Suppressor macrophage treated with lipopolysaccharide for 4 hours (primary cell): ENCODE measurements around the gene RPS6KB2.
"Not testable (repeated sequence)": the region's sequence is repeated elsewhere in the genome, so short reads cannot be mapped to it uniquely, and the experiment has no call there.

Experiments used
- DNase-seq: peaks from one replicate; pipeline ENCODE4 v3.0.0-alpha.2; 2020

The RPS6KB2 gene

DNA sequence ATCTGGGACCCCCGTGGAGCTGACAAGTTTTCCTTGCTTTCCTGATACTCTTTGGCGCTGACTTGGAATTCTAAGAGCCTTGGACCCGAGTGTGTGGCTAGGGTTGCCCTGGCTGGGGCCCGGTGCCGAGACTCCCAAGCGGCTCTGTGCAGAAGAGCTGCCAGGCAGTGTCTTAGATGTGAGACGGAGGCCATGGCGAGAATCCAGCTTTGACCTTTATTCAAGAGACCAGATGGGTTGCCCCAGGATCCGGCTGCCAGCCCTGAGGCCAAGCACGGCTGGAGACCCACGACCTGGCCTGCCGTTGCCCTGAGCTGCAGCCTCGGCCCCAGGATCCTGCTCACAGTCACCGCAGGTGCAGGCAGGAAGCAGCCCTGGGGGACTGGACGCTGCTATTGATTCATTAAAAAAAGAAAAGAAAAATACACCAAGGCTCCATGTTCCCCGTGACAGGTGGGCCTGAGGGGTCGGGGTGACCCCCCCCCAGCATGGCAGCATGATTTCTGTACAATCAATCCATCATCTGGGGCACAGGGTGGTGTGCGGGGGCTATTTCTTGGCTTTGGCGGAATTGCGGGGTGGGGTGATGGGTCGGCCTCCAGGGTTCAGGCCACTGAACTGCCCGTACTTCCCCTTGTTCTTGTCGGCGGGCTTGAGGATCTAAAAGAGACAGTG is 30.2 kb upstream of the RPS6KB2 start:
- no peak for DNase-seq

DNA sequence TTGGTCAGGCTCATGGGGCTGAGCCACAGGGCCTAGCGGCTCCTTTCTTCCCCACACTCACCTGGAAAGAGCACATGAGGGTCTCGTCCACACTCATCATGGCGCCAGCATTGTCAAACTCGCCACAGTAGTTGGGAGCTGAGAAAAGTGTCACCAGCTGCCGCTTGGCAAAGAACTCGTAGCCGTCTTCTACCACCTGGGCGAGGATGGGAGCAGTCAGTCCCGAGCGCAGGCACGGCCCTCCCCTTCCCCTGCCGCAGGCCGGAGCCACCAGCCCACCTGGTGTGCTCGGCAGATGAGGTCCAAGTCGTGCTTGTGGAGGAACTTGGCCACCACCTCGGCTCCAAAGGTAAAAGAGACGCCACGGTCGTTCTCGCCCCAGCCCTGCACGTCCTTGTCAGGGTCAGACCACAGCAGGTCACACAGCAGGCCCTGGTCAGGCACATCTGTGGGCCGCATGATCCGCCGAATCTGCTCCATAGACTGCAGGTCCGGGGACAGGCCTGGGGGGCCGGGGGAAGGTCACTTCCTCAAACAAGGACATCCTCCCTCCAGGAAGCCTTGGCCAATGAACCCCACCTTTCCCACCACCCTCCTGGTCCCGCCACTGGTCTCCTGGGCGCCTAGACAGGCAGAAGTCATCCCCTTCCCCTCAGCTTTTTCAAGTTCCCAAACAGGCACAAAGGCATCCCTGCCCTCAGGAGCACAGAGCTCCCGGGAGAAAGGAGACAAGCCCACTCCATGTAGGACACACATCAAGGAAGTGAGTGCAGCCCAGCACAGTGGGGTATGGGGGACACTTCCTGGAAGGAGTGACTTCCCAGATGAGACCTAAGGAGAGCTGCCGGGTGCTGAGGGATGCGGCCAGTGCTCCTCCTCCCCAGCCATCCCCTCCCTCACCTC is 29.4 kb upstream of the RPS6KB2 start:
- no peak for DNase-seq

DNA sequence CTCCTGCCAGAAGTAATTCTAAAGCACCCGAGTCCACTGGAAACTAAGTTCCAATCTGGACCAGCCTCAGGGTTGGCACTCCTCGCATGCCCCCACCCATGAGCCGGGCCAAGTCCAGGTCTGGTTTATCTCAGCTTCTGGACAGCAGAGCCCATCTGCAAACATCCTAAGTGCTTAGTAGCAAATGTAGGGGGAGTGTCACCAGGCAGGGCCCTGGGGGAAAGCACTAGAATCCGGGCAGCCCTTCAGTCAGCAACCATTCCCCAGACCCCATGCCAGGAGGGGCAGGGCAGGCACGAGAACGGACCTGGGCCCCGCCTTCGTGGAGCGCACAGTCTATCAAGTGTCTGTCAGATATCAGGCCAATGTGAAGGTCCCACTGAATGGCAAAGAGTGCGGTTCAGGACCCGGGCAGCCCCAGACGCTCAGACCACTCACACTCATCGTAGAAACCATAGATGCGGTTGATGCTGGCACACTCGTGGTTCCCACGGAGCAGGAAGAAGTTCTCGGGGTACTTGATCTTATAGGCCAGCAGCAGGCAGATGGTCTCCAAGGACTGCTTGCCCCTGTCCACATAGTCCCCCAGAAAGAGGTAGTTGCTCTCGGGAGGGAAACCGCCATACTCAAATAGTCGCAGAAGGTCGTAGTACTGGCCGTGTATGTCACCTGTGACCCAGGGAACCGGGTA is 27.9 kb upstream of the RPS6KB2 start:
- DNase-seq = no peak

DNA sequence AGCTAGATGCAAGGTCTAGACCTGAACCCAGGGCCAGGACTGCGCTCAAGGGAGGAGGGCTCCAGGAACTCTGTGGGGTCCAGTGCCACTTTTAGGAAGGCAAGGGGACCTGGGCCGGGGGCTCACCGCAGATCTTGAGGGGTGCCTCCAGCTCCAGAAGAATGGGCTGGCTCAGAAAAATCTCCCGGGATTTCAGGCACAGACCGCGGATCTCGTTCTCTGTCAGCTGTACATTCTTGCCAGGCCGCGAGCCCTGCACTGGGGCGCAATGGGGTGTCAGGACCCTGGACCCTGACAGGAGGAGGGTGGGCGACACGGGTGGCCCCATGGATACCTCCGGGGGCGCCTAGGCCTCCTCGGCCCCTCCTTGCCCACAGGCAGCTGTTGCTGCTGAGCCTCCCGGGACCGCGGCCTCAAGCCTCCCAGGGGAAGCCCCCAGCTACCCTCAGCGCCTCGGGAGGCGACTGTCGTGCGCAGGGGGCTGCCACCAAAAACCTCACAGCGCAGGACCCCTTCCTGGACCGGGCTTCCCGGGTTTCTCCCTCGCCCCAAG is 27.3 kb upstream of the RPS6KB2 start:
- no peak for DNase-seq

DNA sequence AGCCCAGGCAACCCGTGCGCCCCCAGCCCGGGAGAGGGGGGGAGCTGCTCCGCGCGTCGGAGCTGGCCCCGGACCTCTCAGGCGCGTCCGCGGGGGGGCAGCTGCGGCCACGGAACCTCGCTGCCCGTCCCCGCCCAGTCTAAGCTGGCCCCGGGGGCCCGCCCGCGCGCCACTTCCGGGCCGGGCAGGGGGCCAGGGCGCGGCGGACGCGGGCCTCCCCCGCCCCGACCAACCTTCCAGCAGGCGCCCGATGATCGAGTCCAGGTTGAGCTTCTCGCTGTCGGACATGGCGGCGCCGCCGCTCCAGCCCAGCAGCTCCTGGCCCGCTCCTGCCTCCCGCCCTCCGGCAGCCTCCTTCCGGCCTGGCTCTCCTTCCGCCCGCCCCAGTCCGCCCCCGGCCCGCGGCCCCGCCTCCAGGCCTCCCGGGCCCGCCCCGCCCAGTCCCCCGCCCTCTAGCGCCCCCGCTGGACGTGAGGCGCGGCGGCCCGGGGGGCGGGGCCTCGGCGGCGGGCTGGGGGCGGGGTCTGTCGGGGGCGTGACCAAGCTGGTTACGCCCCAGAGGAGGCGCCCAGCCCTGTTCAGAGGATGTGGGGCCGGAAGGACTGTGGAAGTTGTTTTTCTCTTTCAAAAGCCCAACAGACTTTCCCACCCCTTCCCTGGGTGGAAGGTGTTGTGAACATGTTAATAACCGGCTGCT is 26.7 kb upstream of the RPS6KB2 start, which contains the start of gene PPP1CA:
PPP1CA (minus strand) TSS at position 364 of the 697 bp plus-strand sequence; CDS start at position 288, 76 bp downstream.
- peak; percentile 96 for DNase-seq

DNA sequence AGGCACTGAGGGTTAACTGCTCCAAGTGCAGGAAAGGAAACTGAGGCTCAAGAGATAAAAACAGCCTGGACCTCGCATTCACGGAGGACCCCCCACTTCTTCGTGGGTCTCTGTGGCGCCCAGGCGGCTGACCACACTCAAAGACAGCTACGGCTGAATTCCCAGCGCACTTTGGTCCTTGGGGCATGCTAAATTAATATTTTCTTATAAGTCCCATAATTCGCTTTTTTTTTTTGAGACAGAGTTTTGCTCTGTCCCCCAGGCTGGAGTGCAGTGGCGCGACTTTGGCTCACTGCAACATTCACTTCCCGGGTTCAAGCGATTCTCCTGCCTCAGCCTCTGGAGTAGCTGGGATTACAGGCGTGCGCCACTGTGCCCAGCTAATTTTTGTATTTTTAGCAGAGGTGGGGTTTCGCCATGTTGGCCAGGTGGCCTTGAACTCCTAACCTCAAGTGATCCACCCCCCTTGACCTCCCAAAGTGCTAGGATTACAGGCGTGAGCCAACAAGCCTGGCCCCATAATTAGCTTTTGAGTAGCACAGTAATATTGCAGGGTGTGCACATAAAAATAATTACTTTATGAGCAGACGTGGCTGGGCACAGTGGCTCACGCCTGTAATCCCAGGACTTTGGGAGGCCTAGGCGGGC is 26.0 kb upstream of the RPS6KB2 start:
- DNase-seq = not testable (repeated sequence)

DNA sequence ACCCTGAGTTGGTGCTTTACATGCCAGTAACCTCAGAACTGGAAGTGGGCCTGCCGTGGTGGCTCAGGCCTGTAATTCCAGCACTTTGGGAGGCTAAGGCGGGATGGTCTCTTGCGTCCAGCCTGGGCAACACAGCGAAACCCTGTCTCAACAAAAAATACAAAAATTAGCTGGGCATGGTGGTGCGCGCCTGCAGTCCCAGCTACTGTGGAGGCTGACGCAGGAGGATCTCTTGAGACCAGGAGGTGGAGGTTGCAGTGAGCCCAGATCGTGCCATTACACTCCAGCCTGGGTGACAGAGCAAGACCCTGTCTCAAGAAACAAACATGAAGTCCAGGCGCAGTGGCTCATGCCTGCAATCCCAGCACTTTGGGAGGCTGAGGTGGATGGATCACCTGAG is 25.2 kb upstream of the RPS6KB2 start:
- DNase-seq = not testable (repeated sequence)

DNA sequence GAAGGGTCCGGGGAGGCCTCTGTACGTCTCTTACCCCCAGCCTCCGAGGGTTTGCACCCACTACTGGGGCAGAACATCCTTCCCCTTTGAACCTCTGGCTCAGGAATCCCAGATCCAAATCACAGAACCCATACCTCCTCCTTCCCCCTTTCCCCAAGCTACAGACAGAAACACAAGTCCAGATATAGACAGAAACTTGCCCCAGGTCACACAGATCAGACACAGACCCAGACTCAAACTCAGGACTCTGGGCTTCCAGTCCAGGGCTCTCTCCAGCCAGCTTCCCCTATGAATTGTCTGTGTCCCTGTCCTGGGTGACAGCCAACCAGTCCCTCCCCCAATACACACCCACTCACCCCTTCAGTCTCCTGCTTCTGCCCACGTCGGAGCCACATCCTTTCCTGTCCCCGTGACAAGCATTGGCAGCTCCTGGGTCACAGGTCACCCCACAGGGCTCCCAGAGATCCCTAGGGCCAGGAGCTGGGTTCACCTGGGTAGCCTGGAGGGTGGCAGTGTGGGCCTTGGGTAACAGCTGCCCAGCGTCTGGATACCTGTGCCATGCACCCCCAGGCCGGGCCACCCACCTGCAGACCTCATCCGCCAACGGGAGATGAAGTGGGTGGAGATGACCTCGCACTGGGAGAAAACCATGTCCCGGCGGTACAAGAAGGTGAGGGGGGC is 23.6 kb upstream of the RPS6KB2 start:
- DNase-seq = peak; percentile 44

DNA sequence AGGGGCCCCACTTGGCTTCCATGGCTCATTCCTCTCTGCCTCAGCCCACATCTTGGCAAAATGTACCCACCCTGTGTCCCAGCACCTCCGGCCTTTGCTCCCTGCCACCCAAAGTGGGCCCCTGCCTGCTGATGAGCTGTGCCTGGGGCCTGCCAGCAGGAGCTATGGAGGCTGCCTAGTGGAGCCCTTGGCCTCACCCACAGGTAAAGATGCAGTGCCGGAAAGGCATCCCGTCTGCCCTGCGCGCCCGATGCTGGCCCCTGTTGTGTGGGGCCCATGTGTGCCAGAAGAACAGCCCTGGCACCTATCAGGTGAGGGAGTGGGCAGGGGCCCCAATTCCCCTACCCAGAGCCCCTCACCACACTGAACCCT is 23.1 kb upstream of the RPS6KB2 start:
- no peak for DNase-seq

DNA sequence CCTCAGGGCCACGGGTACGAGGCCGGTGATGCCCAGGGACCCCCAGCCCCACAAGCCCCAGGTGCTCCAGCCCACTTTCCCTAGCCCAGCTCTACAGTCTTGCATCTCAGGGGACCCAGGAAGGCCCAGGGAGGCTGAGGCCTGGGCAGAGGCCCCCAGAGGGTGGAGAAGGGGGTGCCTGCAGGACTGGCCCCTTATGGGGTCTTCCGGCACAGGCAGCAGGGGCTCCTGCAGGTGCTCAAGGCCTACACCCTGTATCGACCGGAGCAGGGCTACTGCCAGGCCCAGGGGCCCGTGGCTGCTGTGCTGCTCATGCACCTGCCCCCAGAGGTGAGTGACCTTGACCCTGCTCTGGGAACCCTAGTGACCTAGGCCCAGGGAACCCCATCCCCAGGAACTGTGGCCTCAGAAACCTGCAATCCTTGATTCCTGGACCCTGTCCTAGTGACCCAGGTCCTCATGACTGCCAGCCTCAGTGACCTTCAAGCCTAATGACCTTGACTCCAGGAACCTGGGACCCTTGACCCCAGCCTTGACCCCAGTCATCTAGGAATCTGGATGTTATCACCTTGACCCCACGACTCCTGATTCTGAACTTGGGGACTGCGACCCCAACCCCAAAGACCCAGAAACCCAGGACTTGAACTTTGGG is 22.5 kb upstream of the RPS6KB2 start:
- no peak for DNase-seq

DNA sequence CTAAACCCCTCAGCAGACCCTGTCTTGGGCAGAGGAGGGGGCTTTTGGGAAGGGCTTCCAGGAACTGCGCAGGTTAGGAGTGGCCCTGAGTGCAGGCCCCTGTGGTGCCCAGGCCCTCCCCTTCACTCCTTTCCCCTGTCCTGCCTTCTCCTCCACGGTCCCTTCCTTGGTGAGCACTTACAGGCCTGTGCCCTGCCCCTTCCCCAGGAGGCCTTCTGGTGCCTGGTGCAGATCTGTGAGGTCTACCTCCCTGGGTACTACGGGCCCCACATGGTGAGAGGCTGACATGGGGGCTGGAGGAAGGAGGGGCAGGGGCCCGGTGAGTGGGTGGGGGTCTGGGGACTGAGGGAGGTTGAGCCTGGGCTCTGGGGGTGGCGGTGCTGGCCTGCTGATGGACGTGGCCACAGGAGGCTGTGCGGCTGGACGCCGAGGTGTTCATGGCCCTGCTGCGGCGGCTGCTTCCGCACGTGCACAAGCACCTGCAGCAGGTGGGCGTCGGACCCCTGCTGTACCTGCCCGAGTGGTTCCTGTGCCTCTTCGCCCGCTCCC is 21.8 kb upstream of the RPS6KB2 start:
- no peak for DNase-seq

DNA sequence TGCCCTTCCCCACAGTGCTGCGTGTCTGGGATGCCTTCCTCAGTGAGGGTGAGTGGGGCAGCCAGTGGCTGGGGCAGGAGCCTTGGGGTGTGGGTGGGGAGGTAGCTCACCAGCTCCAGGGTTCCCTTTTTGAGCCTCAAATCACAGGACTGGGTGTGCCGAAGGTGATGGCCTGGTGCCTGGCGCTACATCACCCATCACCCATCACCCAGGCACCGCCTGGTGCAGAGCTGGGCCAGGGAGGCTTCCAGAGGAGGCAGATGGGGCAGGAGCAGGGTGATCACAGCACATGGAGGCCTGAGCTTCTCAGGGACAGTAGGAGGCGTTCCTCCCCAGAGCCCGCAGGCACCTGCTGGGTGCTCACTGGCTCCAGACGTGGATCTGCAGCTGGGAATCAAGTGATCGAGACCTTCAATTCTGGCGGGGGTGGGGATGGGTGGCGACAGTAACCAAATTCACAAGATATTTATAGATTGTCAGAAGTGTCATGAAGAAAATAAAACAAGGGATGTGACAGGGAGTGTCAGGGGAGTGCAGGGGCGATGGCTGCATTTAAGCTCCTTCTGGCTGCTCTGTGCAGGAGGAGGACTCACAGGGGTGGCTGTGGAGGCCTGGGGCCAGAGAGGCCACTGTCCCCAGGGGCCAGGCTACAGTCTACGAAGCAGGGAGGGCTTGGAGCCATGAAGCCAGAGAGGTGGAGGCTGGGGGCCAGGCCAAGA is 21.2 kb upstream of the RPS6KB2 start:
- no peak for DNase-seq

DNA sequence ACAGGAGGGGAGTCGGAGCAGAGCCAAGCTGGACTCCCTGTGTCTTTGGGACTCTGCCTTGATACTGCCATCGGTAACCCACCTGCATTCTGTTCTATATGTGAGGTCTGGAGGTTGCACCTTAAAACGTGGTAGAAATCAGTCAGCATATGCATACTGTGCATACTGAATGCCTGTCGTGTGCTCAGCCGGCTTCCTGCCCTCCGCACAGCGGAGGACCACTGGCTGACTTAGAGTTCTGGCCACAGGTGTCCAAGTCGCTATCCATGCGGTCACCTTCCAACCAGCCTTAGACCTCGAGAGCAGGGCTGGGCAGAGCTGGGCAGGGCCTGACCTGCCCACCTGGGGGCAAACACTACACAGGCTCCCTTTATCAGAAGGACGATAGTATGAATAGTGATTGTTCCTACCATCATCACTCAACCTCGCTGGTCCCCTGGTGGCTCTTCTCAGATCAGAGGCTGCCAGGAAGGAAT is 20.6 kb upstream of the RPS6KB2 start:
- DNase-seq = no peak

DNA sequence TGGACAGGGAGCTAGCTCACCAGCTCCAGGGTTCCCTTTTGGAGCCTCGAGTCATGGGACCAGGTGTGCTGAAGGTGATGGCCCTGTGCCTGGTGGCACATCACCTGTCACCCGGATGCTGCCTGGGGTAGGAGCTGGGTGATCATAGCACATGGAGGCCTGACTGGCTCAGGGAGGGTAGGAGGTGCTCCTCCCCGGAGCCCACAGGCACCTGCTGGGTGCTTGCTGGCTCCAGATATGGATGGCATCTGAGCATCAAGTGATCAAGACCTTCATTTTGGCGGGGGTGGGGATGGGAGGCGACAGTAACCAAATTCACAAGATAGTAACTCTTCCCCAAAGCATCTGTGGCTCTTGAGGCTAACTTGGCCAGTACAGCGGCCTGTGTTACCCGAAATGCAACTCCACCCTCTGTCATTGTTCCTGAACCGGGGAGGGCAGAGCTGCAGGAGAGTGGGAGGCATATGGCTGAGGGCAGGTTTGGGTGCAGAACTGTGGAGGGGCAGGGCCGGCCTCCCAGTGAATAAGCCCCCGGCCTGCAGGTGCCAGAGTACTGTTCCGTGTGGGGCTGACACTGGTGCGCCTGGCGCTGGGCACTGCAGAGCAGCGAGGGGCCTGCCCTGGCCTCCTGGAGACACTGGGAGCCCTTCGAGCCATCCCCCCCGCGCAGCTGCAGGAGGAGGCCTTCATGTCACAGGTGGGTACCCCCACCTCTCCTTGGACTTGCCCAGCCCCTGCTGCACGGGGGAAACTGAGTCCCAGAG is 19.7 kb upstream of the RPS6KB2 start:
- DNase-seq = no peak

DNA sequence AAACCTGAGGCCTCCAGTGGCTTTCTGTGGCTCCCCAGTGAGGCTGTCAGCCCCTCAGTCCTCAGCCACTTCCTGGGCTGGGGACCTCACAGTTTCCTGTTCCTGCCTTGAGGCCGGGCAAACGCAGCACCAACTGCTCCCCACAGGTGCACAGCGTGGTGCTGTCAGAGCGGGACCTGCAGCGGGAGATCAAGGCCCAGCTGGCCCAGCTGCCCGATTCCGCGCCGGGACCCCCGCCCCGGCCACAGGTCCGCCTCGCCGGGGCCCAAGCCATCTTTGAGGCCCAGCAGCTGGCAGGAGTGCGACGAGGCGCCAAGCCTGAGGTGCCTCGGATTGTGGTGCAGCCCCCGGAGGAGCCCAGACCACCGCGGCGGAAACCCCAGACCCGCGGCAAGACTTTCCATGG is 19.0 kb upstream of the RPS6KB2 start:
- no peak for DNase-seq

DNA sequence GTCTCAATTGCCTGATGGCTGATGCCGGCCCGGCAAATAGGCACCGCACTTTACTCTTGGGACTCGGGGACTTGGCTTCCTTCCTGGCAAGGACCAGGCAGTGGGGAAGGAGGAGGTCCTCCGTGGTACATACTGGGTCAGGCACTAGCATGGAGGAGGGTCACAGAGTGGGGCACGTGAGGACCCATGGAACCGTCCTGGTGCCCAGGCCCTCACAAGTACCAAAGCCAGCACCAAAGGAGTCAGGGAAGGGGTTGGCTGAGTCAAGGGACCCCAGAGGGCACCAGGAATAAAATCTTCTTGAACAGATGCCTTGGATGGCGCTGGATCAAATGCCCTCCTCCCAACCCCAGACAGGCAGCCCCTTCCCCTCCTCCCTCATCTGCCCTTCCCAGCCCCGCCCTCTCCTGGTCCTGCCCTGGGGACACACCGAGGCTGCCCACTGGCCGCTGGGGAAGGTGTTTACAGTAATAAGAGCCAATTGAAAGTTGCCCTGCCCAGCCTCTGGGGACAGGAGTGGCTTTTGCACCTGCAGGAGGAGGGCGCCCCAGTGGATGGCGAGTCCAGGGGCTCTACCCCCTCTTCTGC is 18.4 kb upstream of the RPS6KB2 start:
- DNase-seq = no peak

DNA sequence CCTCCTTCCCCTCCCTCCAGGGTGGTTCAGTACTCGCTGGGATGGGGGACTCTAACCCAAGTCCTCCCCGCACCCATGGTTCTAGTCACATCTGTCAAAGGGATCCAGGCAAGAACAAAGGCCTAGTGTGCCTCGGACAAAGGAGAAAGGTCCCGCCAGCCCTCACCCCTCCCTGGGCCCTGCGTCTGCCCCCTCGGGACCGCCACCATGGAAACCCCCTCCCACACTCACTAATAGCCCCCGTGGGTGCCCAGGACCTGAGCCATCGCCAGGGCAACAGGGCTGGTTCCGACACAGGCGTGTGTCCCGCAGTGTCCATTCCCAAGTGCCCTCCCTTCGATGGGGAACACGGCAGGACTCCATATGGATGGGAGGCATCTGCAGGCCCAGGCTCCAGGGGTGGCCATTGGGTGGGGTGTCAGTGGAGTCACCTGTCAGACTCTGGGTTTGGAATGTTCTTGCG is 17.9 kb upstream of the RPS6KB2 start:
- no peak for DNase-seq

DNA sequence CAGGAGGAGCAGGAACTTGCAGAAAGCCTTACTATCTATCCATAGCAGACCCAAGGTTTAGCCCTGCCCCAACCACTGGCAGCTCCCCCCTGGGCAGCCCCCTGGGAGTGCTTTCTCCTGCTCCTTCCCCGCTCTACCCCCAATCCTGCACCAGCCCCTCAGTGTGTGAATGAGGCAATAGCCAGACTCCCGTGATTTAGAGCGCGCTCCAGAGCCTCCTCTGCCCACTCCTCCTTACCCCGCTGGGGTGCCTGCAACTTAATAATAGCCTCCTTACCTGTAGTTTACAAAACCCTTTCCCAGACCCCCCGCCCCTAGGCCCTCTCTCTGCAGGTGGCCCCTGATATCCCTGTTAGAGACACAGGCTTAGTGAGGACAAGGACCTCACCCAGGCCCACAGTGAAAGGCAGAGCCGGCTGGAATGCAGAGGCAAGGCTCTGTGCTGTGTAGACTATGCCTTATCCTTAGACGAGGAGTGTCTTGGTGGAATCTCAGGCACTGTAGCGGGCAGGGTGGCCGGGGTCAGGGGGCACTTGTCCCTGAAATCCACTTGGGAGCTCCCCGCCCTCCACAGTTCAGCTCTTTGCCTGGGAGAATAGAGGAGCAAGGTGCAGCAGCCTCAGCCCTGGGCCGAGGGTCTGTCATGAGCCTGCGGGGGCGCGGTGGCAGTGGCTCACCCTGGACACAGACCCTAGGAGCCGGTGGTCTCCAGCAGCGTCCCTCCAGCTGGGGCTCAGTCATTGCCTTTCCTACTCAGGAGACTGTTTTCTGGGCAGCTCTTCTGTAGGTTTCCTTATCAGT is 17.1 kb upstream of the RPS6KB2 start:
- no peak for DNase-seq
